Heart right ventricle (tissue), 16 donors: ENCODE data around the gene AFF2. TPM values are rescaled to one million over a fixed set of nuclear protein-coding genes. Genes with fewer than 3 reads are reported as not detected.

Source experiments
- ATAC-seq, 8 donors: fragments of 200-7000 bp; cut with Tn5 transposase; one replicate each; pipeline ENCODE4 v1.9.1; 2020; ENCODE audit warnings: mild to moderate bottlenecking in 8 of 8, moderate library complexity in 8 of 8, moderate number of reproducible peaks in 1 of 8
- DNase-seq, 2 donors: peaks; one replicate each; pipeline ENCODE4 v3.0.0-alpha.2; 2020
- H3K27ac ChIP-seq, 10 donors: fragments of 200-600 bp; sonication (generic) in 2 of 10; one replicate each; pipeline versions ENCODE4 v1.5.0 to v1.8.0; 2020 to 2022; ENCODE audit warnings: mild to moderate bottlenecking in 3 of 10
- H3K27me3 ChIP-seq, 7 donors: fragments of 200-600 bp; one replicate each; pipeline ENCODE4 v1.8.0; 2021 to 2022; ENCODE audit warnings: mild to moderate bottlenecking in 2 of 7
- H3K36me3 ChIP-seq, 9 donors: fragments of 200-600 bp; sonication (generic) in 1 of 9; one replicate each; pipeline versions ENCODE4 v1.5.0 to v1.8.0; 2020 to 2022; ENCODE audit warnings: mild to moderate bottlenecking in 2 of 9
- H3K4me1 ChIP-seq, 9 donors: fragments of 200-600 bp; sonication (generic) in 1 of 9; one replicate each; pipeline versions ENCODE4 v1.5.0 to v1.8.0; 2020 to 2022; ENCODE audit warnings: mild to moderate bottlenecking in 4 of 9
- H3K4me3 ChIP-seq, 10 donors: fragments of 200-600 bp; sonication (generic) in 2 of 10; one replicate each; pipeline versions ENCODE4 v1.5.0 to v1.8.0; 2020 to 2022; ENCODE audit warnings: mild to moderate bottlenecking in 7 of 10, moderate library complexity in 2 of 10
- H3K9me3 ChIP-seq, 11 donors: fragments of 200-600 bp in 10 of 11; sonication (generic) in 2 of 11; one replicate each; pipeline versions ENCODE4 v1.5.0 to v1.8.0; 2013 to 2022; ENCODE audit warnings: mild to moderate bottlenecking in 2 of 11, control low read depth in 1 of 11, moderate library complexity in 1 of 11
- WGBS, 2 donors: extraction: QIAGEN DNeasy Blood & Tissue Kit; methylation state at CpG; one replicate each; pipeline ENCODE4 v1.1.7; 2013; ENCODE audit warnings: inconsistent platforms in 1 of 2; 5-methylcytosine and 5-hydroxymethylcytosine counted together
- intact Hi-C, 10 donors: fragments of 100-400 bp; cut with DNase I; formaldehyde crosslinking; loops; one replicate each; pipeline versions ENCODE4 v1.11.1 to v1.14.2; 2022
- polyA plus RNA-seq, 2 donors: library from polyadenylated mRNA; stranded (reverse); fragments of 200-250 nt; gene quantifications; one replicate each; pipeline ENCODE4 v1.2.3, GENCODE V29; 2013
- total RNA-seq, 10 donors: library from RNA; stranded (reverse); fragmentation: NEBNext Ultra II Directional in 3 of 10; extraction: Animal tissue kit (Norgen Biotek cat#: 25700) in 3 of 10; gene quantifications; one replicate each; pipeline versions ENCODE4 v1.2.1 to v1.2.4, GENCODE V29; 2021 to 2023
- TF ChIP-seq, protein P1 (sequence below), 9 donors: fragments of 200-600 bp; sonication (generic) in 2 of 9; IDR thresholded peaks; one replicate each; pipeline versions ENCODE4 v1.5.0 to v1.8.0; 2021 to 2022; ENCODE audit warnings: antibody characterized with exemption in 9 of 9, mild to moderate bottlenecking in 5 of 9, moderate library complexity in 1 of 9
- donor health status: Arrhythmogenic right ventricular cardiomyopathy.
- donor health status: ischemic (EF 13 %, LVEDD 7.1; RV severe dilation, severe dysfunction).
- donor health status: healthy with polysubstance abuse.
- donor health status: DM: no; HTN: yes; CAD: no.
- donor health status: DM: no; HTN: no; CAD: no.
- donor health status: ischemic (EF 25% LVEDD 6.9; RV normal size, moderate dysfunction).
- donor health status: ischemic (EF 25% LVEDD 5.7; RV mildly dilated, moderate dysfunction).
- donor health status: healthy.
- donor health status: DM: yes; HTN: yes; CAD: no.
- donor health status: Ischemic cardiomyopathy.
- donor health status: ischemic (EF 35%, LVEDD 5.7; RV mildly dilated, moderate dysfunction).
- donor health status: nonischemic (EF 11% LVEDD 7.7; RV severe dilation, severe dysfunction).
- donor health status: DM: yes; HTN: yes; CAD: no.
- donor health status: PGD.
- donor health status: ischemic (EF 29% LVEDD 5.4; RV normal size, mild dysfunction).
- donor health status: nonischemic (EF 23%, LVEDD 6.1; RV moderate dilation, normal function).

AFF2 gene
- total and polyA plus RNA-seq, 12 donors = 0.01 to 0.59 (median 0.20) TPM; not detected in 2

DNA sequence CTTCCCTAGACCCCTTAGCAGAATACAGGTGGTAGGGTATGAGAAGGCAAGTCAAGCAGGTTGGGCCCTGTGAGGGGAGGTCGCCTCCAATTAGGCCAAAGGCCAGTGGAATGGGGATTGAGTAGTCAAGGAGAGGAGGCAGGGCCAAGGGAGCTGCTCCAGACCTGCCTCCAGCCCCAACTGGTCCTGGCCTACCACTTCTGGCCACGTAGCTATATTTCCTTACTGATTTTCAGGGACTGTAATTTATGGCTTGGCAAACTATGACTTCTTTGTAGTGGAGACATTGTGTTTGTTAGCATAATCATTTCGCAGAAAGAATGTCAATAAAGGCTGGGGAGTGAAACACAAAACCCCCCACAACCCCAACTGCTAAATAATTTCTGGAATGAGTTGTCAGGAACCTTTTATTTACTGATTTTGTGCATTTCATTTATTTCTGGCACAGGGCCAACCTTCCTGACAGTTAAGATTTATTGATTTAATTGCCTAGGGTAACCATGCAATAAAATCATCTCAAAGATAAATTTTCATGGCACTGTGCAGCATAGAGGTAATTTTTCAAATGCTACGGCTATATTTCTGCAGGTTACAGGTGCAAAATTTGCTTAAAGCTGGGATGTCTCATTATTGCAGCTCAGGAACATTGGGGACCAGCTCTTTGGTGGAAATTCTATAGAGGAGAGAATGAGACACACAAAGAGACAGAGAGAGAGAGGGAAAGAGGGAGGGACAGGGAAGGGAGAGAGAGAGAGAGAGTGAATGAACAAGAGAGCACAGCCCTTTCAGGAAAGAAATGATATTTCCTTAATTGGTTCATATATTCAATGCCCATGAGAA lies 509.8 kb downstream of the AFF2 start:
- Histone ChIP-seq H3K27me3 (no peaks in the 10 kb centered on the region), H3K4me1 (no peaks in the 10 kb centered on the region), H3K9me3 (no peaks in the 10 kb centered on the region), H3K27ac (no peak overlapping the region), H3K4me3 (no peak overlapping the region), H3K36me3 (no peaks in the 10 kb centered on the region)
- no peak for DNase-seq
- TF ChIP-seq, protein P1, sequence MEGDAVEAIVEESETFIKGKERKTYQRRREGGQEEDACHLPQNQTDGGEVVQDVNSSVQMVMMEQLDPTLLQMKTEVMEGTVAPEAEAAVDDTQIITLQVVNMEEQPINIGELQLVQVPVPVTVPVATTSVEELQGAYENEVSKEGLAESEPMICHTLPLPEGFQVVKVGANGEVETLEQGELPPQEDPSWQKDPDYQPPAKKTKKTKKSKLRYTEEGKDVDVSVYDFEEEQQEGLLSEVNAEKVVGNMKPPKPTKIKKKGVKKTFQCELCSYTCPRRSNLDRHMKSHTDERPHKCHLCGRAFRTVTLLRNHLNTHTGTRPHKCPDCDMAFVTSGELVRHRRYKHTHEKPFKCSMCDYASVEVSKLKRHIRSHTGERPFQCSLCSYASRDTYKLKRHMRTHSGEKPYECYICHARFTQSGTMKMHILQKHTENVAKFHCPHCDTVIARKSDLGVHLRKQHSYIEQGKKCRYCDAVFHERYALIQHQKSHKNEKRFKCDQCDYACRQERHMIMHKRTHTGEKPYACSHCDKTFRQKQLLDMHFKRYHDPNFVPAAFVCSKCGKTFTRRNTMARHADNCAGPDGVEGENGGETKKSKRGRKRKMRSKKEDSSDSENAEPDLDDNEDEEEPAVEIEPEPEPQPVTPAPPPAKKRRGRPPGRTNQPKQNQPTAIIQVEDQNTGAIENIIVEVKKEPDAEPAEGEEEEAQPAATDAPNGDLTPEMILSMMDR (IDR thresholded peaks at IDR 0.05) = no peak
- no peak for ATAC-seq
- WGBS, 2 donors = 86% methylated on average over 4 of the region's 4 CpGs
- intact Hi-C loops = no loop called here

- no peak overlapping the region for H3K27ac ChIP-seq
- H3K4me3 ChIP-seq = no peak overlapping the region
- H3K9me3 ChIP-seq = no peaks in the 10 kb centered on the region
- no peaks in the 10 kb centered on the region for H3K36me3 ChIP-seq
- ATAC-seq (no peak), DNase-seq (no peak)
- no peaks in the 10 kb centered on the region for H3K4me1 ChIP-seq
- 84 to 88% methylated on average over 5 of the region's 5 CpGs for WGBS, 2 donors
- TF ChIP-seq, protein P1 (IDR thresholded peaks at IDR 0.05) = no peak
- H3K27me3 ChIP-seq = no peaks in the 10 kb centered on the region
- intact Hi-C loops = no loop called here
These were observed 510.4 kb downstream of the AFF2 start for GRCh38 chrX:149010853-149011224.

GRCh38 chrX:149013081-149013480 lies 512.7 kb downstream of the AFF2 start:
- Histone ChIP-seq H3K4me1 (no peaks in the 10 kb centered on the region), H3K27ac (no peak overlapping the region), H3K4me3 (no peak overlapping the region), H3K27me3 (no peaks in the 10 kb centered on the region), H3K9me3 (no peaks in the 10 kb centered on the region), H3K36me3 (no peaks in the 10 kb centered on the region)
- ATAC-seq (no peak), DNase-seq (no peak)
- TF ChIP-seq, protein P1 (IDR thresholded peaks at IDR 0.05) = no peak
- 78 to 96% methylated on average over 2 of the region's 2 CpGs for WGBS, 2 donors
- intact Hi-C loops = no loop called here

DNA sequence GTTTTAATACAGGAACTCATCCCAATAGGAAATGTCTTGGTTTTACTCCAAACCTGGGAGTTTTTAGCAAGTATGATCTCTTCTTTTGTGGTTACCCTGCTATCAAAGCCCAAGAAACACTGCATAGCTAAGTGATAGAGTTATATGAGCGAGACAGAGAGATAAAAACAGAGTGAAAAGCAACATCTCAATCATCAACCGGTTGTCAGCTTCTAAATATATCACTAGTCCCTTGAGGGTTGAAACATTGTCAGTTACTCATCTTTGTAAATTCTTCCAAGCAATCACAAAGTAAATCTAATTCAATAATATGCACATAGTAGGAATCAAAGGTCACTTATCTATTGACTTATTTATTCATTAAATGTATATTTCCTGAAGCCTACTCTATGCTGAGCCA lies 520.7 kb downstream of the AFF2 start:
- ATAC-seq (no peak), DNase-seq (no peak)
- H3K4me1 ChIP-seq = no peaks in the 10 kb centered on the region
- H3K9me3 ChIP-seq = peaks cover 0 to 29% (median 7%) of the 10 kb centered on the region in 11 donors
- H3K4me3 ChIP-seq = no peak overlapping the region
- no peaks in the 10 kb centered on the region for H3K36me3 ChIP-seq
- no peaks in the 10 kb centered on the region for H3K27me3 ChIP-seq
- intact Hi-C loops = no loop called here
- TF ChIP-seq, protein P1 (IDR thresholded peaks at IDR 0.05) = no peak
- WGBS, 2 donors = 26 to 30% methylated on average over 2 of the region's 2 CpGs
- H3K27ac ChIP-seq = no peak overlapping the region
